ENCODE measurements around the gene SAMD4A.

DNA sequence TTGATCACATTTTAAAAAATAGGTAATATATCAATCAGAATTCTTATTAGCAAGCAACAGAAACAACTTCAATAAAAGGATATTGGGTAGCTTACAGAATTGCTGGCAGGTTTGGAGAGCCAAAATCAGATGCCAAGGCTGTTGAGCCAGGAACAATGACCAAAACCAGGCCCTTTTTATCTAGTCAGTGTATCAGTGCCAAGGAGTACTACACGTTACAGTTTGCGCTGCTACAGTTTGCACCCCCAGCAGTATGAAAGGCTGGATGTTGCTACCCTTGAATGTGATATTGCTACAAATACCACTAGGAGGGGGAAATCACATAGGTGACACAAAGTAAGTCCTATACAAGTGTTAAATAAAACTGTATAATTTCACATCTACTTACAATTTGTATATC is 38.0 kb upstream of the SAMD4A start:
- TF ChIP-seq POLR2A (IDR thresholded peaks at IDR 0.05) (no peak), EP300 (IDR thresholded peaks at IDR 0.05; ENCODE audit: low read depth) (no peak)

Data from transverse colon (tissue), 1 donor.